ENCODE results near the gene APBB1.

APBB1 gene

DNA sequence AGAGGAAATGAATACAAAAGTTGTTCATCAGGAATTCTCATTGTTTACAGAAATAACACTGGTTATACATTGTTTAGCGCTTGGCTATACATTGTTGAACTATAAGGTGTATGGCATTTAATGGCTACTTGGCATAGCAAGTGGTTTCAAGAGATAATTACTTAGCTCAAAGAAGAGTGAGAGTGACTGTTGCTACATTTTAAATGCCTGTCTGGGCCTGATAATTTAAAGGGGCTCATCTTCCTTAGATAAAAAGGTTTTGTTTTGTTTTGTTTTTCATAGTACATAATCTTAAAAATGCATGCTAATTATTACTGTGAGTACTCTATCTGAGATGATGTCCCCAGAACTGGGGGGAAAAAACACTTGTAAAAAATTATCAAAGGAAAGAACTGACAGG, 30.1 kb downstream of the APBB1 start:
- no peaks in the 10 kb centered on the region for H3K9me3 Mint-ChIP-seq
- peak overlapping the region; percentile 79 to 96 (median 92) for H3K4me3 Mint-ChIP-seq
- H3K27ac Mint-ChIP-seq = peak overlapping the region; percentile 70 to 80 (median 76)
- peaks cover 7% of the 10 kb centered on the region for H3K27me3 Mint-ChIP-seq (ENCODE audit: low read depth)
- peaks cover 7% of the 10 kb centered on the region for H3K36me3 Mint-ChIP-seq (ENCODE audit: low read depth)
- TF ChIP-seq, protein P1, sequence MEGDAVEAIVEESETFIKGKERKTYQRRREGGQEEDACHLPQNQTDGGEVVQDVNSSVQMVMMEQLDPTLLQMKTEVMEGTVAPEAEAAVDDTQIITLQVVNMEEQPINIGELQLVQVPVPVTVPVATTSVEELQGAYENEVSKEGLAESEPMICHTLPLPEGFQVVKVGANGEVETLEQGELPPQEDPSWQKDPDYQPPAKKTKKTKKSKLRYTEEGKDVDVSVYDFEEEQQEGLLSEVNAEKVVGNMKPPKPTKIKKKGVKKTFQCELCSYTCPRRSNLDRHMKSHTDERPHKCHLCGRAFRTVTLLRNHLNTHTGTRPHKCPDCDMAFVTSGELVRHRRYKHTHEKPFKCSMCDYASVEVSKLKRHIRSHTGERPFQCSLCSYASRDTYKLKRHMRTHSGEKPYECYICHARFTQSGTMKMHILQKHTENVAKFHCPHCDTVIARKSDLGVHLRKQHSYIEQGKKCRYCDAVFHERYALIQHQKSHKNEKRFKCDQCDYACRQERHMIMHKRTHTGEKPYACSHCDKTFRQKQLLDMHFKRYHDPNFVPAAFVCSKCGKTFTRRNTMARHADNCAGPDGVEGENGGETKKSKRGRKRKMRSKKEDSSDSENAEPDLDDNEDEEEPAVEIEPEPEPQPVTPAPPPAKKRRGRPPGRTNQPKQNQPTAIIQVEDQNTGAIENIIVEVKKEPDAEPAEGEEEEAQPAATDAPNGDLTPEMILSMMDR (IDR thresholded peaks at IDR 0.05; ENCODE audit: unreplicated experiment in 3 of 3) = no peak
- peaks cover 26% of the 10 kb centered on the region for H3K4me1 Mint-ChIP-seq

DNA sequence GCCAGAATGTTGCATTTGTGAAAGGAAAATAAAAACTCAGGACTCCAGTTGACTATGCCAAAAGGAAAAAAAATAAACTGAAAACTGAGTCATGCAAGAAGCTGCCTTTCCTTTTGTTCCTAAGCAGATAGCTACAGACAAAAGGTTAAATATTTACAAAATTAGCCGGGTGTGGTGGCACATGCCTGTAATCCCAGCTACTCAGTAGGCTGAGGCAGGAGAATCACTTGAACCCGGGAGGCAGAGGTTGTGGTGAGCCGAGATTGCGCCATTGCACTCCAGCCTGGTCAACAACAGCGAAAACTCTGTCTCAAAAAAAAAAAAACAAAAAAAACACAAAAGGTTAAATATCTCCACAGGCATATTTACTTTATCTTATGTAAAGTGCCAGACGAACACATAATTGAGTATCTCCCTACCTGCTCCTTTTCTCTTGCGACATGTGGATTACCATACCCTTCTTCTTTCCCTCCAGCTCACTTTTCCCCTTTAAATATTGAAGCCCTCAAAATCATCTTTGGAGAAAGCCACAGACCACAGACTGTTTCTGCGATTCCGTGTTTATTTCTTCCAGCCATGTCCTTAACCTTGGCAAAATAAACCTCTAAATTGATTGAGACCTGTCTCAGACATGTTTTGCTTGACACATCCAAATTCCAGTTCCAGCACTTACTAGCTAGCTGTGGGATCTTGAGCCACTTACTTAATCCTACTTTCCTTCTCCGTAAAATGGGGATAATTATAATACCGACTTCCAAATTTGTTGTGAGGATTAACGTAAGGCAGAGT, 30.9 kb downstream of the APBB1 start:
- peaks cover 5% of the 10 kb centered on the region for H3K36me3 Mint-ChIP-seq (ENCODE audit: low read depth)
- peak overlapping the region; percentile 36 to 67 (median 42) for H3K4me3 Mint-ChIP-seq
- peak overlapping the region; percentile 70 to 96 (median 80) for H3K27ac Mint-ChIP-seq
- TF ChIP-seq, protein P1 (IDR thresholded peaks at IDR 0.05; ENCODE audit: unreplicated experiment in 3 of 3) = no peak
- no peaks in the 10 kb centered on the region for H3K9me3 Mint-ChIP-seq
- H3K4me1 Mint-ChIP-seq = peaks cover 25% of the 10 kb centered on the region
- peaks cover 7% of the 10 kb centered on the region for H3K27me3 Mint-ChIP-seq (ENCODE audit: low read depth)

DNA sequence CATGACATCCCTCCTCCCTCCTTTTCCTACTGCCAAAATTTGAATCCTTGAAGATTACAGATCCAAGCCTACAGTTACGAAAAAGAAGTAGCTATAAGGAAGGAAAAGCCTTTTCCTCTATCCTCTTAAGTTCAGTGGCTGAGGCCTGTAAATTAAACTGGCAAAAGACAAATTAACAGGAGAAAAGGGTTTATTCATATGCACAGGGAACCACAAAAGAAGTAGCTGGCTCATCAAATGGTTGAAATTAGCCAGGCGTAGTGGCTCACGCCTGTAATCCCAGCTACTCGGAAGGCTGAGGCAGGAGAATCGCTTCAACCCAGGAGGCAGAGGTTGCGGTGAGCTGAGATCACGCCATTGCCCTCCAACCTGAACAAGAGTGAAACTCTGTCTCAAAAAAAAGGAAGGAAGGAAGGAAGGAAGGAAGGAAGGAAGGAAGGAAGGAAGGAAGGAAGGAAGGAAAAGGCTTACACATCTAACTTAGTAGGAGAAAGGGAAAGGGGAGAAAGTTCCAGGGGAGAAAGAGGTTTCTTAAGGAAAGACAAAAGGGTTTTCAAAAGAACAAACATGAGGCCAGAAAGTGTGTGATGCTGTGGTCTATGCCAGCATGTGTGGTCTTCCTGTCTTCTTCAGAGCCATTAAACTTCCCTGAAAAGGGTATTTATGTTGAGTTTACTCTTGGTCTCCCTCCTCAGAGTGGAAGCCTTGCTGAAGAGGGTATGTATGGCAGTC, 33.7 kb downstream of the APBB1 start:
- Mint-ChIP-seq H3K4me1 (peaks cover 15% of the 10 kb centered on the region), H3K36me3 (ENCODE audit: low read depth) (no peaks in the 10 kb centered on the region), H3K4me3 (no peak overlapping the region), H3K9me3 (no peaks in the 10 kb centered on the region), H3K27me3 (ENCODE audit: low read depth) (peaks cover 4% of the 10 kb centered on the region), H3K27ac (no peak overlapping the region)
- TF ChIP-seq, protein P1 (IDR thresholded peaks at IDR 0.05; ENCODE audit: unreplicated experiment in 3 of 3) = no peak

DNA sequence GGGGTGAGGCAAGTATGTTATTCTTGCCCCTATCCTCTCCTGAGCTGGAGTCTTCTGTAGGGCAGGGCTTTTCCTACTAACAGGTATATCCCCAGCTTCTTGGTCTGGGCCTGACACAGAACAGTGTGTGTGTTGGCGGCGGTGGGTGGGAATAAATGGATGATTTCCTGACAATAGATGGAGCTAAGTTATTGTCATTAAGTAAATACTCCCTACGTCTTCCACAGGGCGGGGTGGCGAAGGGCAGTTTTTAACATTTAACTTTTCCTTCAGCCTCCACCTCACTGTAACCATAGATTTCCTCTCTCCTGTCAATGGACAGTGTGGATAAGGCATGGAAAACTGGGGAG, 40.3 kb downstream of the APBB1 start:
- TF ChIP-seq, protein P1 (IDR thresholded peaks at IDR 0.05; ENCODE audit: unreplicated experiment in 3 of 3) = no peak

DNA sequence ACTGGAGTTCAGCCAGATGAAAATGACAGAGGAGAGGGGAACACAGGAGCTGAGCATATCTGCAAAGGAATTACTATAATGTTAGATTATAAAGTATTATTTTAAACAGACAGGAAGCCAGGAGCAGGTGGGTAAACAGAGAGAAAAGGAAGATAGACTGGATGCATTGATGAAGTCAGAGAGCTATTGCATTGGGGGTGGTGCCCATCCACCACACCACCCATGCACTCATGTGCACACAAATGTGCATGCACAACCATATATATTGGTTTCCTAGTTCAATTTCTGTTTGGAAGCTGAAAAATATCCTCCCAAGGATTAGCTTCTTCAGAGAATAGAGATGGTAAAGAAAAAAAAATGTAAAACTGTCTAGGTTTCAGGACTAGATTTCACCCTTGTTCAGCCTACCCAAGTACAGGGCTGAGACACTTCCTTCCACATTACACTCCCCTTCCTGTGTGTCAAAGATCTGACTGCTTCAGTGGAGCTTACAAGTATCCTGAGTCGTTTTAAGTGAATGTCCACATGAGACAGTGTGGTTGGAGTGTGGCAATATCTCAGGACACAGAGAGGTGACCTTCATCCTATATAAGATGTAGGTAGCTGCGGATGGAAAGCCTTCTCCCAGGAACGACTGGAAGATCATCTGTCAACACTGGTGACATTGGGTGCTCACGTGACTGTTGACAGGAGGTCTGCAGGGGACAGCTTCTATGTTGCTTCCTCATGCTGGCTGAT, 40.8 kb downstream of the APBB1 start:
- no peaks in the 10 kb centered on the region for H3K27me3 Mint-ChIP-seq (ENCODE audit: low read depth)
- TF ChIP-seq, protein P1 (IDR thresholded peaks at IDR 0.05; ENCODE audit: unreplicated experiment in 3 of 3) = no peak
- no peak overlapping the region for H3K4me3 Mint-ChIP-seq
- H3K9me3 Mint-ChIP-seq = no peaks in the 10 kb centered on the region
- H3K27ac Mint-ChIP-seq = no peak overlapping the region
- H3K36me3 Mint-ChIP-seq (ENCODE audit: low read depth) = no peaks in the 10 kb centered on the region
- H3K4me1 Mint-ChIP-seq = no peaks in the 10 kb centered on the region

More for the DNA sequence above, 40.3 kb downstream of the APBB1 start:
- H3K4me1 Mint-ChIP-seq = no peaks in the 10 kb centered on the region
- no peak overlapping the region for H3K4me3 Mint-ChIP-seq
- no peak overlapping the region for H3K27ac Mint-ChIP-seq
- H3K27me3 Mint-ChIP-seq (ENCODE audit: low read depth) = no peaks in the 10 kb centered on the region
- no peaks in the 10 kb centered on the region for H3K36me3 Mint-ChIP-seq (ENCODE audit: low read depth)
- H3K9me3 Mint-ChIP-seq = no peaks in the 10 kb centered on the region

All from nephron (organoid).